ENCODE results near the gene STRN3.
A peak's percentile ranks its signal among the peaks of the same experiment; 100 is the strongest.
"Not testable (repeated sequence)": the region's sequence is repeated elsewhere in the genome, so short reads cannot be mapped to it uniquely, and the experiment has no call there.

Gene STRN3

DNA sequence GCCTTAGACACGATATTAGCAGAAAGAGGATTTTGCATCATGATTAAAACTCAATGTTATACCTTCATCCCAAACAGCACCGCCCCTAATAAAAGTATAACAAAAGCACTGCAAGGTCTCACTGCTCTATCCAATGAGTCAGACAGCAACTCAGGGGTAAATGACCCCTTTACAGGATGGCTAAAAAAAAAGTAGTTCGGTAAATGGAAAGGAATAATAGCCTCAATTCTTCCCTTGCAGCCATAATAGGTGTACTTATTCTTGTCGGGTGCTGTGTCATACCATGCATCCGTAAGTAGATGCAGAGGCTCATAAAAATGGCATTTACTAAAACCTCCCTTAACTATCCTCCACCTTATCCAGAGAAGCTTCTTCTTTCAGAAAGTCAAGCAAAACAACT is 54.6 kb downstream of the STRN3 start:
- no peak for DNase-seq (ENCODE audit: low read depth in 2 of 2)

GRCh38 chr14:30969796-30970195 is 56.4 kb downstream of the STRN3 start:
- peak in 1 of 2 donors; percentile 33 for DNase-seq (ENCODE audit: low read depth in 2 of 2)

- DNase-seq (ENCODE audit: low read depth in 2 of 2): not testable (repeated sequence)
Observed at GRCh38 chr14:30967364-30968098, 58.6 kb downstream of the STRN3 start.

DNA sequence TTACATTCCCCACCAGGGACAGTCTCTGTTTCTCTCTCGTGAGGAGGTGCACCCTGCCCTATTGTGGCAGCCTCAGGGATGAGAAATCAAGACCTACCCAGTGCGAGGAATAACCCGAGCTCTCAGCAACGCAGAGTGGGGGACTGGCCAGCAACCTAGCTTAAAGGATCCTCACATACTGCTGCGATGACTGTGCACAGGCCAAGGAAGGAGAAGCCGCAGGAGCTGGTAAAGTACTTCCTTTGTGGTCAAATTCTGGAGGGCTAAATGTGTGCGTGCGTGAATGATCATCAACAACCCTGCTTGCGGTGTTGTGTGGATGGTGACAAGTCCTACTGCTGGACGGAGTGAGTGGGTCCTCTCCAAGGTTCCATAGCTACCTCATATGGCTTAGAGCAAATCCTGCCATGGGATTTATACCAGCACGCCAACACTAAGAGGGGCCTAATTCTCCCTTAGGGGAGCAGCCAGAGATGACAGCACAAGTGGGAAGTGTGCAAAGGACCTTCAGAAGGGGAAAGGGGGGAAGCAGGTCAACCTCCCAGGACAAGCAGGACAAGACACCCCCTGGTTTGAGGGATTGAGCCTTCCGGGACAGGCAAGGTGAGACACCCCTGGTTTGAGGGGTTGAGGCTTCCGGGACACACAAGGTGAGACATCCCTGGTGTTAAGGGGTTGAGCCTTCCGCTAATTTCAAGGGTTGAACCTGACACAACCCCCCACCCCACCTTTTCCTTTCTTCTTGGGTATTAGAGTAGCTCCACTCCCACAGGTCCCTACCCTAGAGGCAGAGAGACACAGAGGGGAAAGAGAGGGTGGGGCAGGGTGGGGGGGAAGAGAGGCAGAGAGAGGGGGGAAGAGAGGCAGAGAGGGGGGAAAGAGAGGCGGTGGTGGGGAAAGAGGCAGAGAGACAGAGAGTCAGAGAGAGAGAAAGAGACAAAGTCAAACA is 59.5 kb downstream of the STRN3 start:
- DNase-seq (ENCODE audit: low read depth in 2 of 2): no peak

DNA sequence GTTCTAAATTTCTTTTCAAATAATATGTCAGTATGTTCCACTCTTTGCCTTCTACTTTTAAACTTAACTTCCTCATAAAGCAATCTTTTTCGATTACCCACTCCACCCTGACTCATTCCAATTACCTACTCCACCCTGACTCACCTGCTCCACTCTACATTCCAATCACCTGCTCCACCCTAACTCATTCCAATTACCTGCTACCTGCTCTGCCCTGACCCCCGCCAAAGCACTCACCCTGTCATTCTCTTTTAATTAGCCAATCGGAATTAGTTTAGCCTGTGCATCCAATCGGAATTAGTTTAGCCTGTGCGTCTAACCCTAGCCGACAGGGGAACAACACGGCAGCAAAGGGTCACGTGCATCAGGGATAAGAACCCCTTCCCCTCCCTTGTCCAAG is 60.3 kb downstream of the STRN3 start:
- not testable (repeated sequence) for DNase-seq (ENCODE audit: low read depth in 2 of 2)

- DNase-seq (ENCODE audit: low read depth in 2 of 2): not testable (repeated sequence)
Observed at GRCh38 chr14:30962537-30962936, 63.6 kb downstream of the STRN3 start.

DNA sequence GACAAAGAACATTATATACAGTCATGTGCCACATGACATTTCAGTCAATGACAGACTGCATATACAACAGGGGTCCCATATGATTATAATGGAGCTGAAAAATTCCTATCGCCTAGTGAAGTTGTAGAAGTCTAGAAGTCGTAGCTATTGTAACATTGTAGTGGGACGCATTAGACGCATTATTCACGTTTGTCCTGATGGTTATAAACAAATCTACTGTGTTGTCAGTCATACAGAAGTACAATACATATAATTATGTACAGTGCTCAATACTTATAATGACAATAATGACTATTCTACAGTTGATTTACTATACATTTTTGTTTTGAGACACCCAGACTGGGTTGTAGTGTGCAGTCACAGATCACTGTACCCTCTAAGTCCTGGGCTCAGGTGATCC is 64.8 kb downstream of the STRN3 start:
- DNase-seq (ENCODE audit: low read depth in 2 of 2): no peak

DNA sequence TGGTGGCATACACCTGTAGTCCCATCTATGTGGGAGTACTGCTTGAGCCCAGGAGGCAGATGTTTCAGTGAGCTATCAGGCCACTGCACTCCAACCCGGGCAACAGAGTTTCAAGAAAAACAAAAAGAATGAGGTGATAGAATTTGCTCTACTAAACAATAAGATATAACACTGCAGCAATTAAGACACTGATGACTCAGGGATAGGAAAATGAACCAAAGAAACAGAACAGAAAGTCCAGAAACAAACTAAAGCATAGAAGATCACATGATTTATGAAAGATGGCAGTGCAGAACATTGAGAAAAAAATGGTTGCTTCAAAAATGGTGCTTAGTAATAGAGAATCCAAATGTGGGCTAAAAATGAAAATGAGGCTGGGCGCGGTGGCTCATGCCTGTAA is 66.0 kb downstream of the STRN3 start:
- DNase-seq (ENCODE audit: low read depth in 2 of 2): no peak

DNA sequence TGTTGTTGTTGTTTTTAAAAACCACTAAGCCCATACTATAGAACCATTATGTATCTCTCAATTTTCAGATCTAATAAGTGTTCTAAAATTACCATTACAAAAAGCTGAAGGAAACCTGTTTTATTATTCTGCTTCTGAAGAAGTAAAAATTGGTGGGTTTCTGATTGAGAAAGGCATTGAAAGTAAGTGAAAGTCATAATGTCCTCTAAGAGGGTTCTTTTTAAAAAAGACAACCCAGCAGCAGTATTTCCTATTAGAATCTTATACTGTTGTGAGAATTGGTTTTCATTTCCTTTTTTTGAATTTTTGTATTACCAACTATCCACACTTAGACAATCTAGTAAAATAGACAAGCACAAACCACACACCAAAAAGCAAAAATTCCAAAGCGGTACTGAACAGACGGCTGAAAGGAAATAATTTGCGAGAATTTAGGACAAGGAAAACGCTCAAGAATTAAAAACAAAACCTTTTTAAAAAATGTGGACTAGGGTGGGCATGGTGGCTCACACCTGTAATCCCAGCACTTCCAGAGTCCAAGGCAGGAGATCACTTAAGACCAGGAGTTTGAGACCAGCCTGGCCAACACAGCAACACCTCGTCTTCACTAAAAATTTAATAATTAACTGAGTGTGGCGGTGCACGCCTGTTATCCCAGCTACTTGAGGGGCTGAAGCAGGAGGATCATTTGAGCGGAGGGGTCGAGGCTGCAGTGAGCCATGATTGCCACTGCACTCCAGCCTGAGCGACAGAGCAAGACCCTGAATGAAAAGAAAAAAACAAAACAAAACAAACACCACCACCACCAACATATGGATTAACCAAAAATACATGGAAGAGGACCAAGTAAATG is 67.4 kb downstream of the STRN3 start:
- no peak for DNase-seq (ENCODE audit: low read depth in 2 of 2)

DNA sequence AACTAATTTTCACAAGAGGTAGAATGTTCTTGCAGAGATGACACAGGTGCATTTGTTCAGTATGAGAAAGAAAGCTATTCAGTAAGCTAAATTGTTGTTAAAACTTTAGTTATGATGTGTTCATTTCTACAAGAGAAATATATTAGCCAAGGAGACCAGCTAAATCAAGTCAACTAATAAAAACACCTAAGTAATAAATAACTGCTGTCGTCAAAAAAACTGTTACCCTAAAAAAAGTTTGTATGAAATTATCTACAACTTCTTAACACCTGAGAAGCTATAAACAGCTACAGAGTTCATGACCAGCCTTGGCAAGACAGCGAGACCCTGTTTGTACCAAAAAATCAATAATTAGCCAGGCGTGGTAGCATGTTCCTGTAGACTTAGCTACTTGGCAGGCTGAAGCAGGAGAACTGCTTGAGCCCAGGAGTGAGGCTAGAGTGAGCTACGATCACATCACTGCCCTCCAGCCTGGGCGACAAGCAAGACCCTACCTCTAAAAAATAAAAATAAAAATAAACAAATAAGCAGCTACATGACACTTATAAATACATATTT is 68.3 kb downstream of the STRN3 start:
- DNase-seq (ENCODE audit: low read depth in 2 of 2): no peak

DNA sequence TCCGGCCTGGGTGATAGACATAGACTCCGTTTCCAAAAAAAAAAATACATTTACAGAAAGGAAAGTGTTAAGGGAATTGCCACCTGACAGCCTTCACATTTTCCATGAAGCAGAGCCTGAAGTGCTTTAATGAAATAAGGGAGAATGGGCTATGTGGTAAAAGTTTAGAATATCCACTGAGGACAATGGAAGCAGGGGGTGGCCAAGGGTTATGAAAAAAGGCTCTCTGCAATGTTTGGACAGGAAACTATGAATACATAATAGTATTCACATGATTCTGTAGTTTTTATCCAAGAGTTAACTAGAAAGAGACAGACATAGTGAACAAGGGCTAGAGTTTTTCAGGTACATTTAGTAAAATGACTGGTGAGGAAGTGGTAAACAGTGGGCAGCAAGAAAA is 76.5 kb downstream of the STRN3 start:
- no peak for DNase-seq (ENCODE audit: low read depth in 2 of 2)

- DNase-seq (ENCODE audit: low read depth in 2 of 2): no peak
Observed at GRCh38 chr14:30943694-30944093, 82.5 kb downstream of the STRN3 start.

DNA sequence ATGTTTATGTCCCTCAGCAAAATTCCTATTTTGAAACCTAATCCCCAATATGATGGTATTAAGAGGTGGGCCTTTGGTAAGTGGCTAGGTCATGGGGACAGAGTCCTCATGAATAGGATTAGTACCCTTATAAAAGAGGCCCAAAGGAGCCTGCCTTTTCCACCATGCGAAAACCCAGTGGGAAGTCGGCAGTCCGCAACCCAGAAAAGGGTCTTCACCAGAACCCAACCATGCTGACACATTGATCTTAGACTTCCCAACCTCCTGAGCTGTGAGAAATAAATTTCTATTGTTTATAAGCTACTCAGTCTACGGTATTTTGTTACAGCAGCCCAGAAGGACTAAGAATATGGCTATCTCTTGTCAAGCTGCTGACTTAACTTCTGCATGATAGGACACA is 85.3 kb downstream of the STRN3 start:
- DNase-seq (ENCODE audit: low read depth in 2 of 2): no peak

DNA sequence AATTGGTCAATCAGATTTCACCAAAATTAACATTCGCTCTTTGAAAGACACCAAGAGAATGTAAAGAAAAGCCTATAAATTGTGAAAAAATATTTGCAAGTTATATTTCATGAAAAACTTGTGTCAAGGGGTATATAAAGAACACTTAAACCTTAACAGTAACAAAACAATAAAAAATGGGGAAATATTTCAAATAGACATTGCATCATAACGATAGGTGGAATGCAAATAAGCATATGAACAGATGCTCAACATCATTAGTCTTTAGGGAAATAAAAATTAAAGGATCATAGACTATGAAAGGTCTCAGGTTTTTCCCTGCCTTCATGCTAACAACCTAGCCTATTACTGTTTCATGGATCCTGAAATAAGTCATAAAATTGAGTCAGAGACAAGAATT is 87.6 kb downstream of the STRN3 start:
- DNase-seq (ENCODE audit: low read depth in 2 of 2): no peak

GRCh38 chr14:30935445-30935844 is 90.7 kb downstream of the STRN3 start:
- DNase-seq (ENCODE audit: low read depth in 2 of 2): no peak

GRCh38 chr14:30933937-30934336 is 92.2 kb downstream of the STRN3 start:
- DNase-seq (ENCODE audit: low read depth in 2 of 2): not testable (repeated sequence)

- DNase-seq (ENCODE audit: low read depth in 2 of 2): no peak
Observed at GRCh38 chr14:30928462-30928861, 97.7 kb downstream of the STRN3 start.

GRCh38 chr14:30925254-30925653 is 100.9 kb downstream of the STRN3 start:
- DNase-seq (ENCODE audit: low read depth in 2 of 2): no peak

DNA sequence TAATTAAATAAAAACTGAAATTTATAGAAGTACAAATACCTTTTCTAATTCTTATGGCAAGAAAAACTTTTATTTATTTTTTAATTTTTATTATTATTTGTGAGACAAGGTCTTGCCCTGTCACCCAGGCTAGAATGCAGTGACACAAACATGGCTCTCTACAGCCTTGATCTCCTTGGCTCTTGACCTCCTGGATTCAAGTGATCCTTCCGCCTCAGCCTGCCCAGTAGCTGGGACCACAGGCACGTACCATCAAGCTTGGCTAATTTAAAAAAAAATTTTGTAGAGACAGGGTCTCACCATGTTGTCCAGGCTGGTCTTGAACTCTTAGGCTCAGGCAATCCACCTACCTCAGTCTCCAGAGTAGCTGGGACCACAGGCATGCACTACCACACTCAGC is 104.4 kb downstream of the STRN3 start:
- no peak for DNase-seq (ENCODE audit: low read depth in 2 of 2)

GRCh38 chr14:30921305-30921704 is 104.9 kb downstream of the STRN3 start:
- DNase-seq (ENCODE audit: low read depth in 2 of 2): no peak

DNA sequence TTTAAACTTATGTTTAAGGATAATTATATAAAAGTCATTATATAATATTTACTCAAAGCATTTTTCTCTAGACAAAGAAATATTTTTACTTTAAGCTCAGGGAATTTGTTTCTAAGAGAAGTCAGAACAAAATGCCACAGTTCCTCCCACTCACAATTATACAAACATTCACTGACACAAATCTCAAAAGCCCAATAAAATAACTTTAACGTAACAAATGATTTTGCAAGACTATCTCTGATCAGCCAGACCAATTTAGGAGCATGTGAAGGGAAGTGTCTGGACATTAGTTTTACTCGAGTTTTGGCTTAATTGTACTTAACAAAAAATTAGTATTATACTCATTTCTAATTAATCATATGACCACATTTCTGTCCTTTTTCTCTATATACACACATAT is 110.6 kb downstream of the STRN3 start:
- DNase-seq (ENCODE audit: low read depth in 2 of 2): no peak

GRCh38 chr14:30914812-30915211 is 111.4 kb downstream of the STRN3 start:
- DNase-seq (ENCODE audit: low read depth in 2 of 2): no peak
